ENCODE results near the gene RAB8A.
A peak's percentile ranks its signal among the peaks of the same experiment; 100 is the strongest.

RAB8A gene

DNA sequence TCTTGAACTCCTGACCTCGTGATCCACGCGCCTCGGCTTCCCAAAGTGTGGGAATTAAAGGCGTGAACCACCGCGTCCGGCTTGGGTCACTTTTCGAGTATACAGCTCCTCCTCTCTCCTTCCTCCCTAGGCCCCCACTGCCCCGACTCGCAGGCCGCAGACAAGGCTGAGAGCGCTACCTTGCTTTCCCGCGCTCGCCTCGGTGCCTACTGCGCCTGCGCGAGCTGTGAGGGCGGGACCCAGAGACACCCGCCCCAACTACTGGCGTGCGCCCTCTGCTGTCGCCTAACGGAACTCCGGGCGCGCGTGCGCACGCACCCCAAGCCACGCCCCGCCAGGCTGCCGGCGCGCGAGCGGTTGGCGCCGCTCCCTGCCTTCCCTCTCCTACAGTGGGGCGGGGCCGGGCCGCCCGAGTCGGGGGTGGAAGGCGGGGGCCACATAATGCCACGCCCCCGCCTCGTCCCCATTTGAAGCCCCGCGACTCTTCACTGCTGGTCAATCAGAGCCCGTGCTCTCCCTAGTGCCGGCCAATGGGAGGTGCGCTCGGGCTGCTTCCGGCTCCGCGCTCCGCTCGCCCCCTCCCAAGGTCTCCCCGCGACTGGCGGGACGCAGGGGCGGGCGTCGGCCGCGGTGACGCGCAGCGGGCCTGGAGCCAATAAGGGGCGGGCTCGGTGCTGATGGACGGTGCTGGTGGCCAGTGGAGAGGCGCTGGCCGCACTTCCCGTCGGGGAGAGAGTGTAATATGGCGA lies at the start of gene RAB8A:
Gene RAB8A (plus strand): TSS at position 730 of the 749 bp plus-strand sequence. CDS start 13 bp downstream, at position 743.
- DNase-seq (ENCODE audit: low read depth in 2 of 2, low spot score in 1 of 2): peak; percentile 96 to 98

- DNase-seq (ENCODE audit: low read depth in 2 of 2, low spot score in 1 of 2): no peak
These were observed 49.7 kb upstream of the RAB8A start for GRCh38 chr19:16061943-16062342.

GRCh38 chr19:16062789-16063188 lies 48.9 kb upstream of the RAB8A start:
- DNase-seq (ENCODE audit: low read depth in 2 of 2, low spot score in 1 of 2): no peak

DNA sequence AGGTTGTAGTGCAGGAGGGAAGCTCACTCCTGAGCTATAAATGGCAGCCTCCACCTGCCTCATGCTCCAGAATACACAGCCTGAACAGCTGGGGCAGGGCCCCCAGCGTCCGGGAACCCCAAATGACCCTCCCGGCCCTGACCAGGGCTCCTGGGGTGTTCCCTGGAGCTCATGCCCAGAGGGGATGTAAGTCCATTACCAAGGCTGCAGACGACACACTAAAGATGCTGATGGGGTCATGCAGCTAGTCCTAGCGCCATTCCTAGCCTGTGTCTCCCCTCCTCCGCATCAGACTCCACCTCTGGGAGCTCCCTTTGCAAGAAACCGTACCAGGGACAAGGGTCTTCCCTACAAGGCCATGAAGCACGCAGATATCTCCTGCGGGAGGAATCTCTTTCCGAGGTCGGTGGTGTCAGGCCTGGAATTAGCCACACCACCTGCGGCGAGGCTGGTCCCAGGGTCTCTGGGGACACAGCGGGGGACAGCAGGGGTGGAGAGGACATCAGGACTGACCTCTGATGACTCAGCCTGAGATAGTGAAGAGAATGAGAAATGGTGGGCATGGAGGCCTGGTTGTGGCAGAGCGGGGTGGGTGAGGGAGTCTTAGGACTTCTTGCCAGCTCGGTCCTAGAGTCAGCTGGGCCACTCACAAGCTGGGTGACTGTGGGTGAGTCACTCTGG lies 47.3 kb upstream of the RAB8A start:
- DNase-seq (ENCODE audit: low read depth in 2 of 2, low spot score in 1 of 2): no peak

- no peak for DNase-seq (ENCODE audit: low read depth in 2 of 2, low spot score in 1 of 2)
These were observed 45.0 kb upstream of the RAB8A start for GRCh38 chr19:16066611-16067104.

DNA sequence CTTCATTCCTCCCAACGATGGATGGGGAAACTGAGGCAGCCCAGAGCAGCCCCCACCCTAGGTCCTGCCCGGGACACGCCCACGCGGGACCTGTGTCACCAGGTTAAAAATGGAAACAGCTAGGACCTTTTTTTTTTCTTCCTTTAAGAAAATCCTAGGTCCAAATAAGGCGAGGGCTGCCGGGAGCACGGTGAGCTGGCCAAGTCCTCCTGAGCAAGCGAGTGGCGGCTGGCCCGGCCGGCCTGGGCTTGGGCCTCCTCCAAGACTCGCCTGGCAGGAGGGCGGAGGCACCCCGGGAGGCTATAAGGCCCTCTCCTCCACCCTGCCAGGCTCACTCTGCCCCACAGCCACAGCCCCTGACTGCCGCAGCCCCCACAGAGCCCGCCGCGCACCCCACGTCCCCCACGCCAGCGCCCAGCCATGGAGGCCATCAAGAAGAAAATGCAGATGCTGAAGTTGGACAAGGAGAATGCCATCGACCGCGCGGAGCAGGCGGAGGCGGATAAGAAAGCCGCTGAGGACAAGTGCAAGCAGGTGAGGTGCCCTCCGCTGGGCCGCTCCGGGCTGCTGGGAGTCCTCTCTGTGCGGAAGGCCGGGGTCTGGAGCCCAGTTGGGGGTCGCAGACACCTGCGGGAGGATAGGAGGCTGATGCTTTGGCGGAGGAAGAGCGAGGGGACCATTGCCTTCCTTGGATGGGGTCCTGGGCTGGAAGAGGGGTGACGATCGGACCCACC lies 44.3 kb upstream of the RAB8A start:
- no peak for DNase-seq (ENCODE audit: low read depth in 2 of 2, low spot score in 1 of 2)

DNA sequence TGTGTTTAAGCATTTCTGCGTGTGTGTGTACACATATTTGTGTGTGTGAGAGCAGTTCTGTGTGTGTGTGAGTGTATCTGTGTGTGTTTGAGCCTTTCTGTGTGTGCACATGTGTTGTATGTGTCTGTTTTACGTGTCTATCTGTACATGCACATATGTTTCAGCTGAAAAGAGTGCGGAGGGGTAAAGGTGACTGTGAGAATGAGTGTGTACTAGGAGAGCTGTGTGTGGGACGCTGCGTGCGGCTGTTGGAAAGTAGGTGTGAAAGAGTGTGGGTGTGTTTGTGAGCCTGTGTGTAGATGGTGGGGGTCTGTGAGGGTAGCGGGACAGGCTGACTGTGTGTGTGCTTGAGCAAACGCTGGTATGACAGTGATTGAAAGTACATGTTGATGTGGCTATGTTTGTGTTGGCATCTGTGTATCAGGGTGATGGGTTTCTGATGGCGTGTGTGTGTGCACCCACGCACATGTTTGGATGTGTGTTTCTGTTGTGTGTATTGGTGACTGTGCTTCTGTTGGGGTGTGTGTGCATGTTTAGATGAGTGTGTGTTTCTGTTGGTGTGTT lies 42.9 kb upstream of the RAB8A start:
- no peak for DNase-seq (ENCODE audit: low read depth in 2 of 2, low spot score in 1 of 2)

- DNase-seq (ENCODE audit: low read depth in 2 of 2, low spot score in 1 of 2): no peak
These were observed 41.8 kb upstream of the RAB8A start for GRCh38 chr19:16069813-16070365.

GRCh38 chr19:16070366-16070990 lies 41.2 kb upstream of the RAB8A start:
- DNase-seq (ENCODE audit: low read depth in 2 of 2, low spot score in 1 of 2): peak; percentile 62 to 70

DNA sequence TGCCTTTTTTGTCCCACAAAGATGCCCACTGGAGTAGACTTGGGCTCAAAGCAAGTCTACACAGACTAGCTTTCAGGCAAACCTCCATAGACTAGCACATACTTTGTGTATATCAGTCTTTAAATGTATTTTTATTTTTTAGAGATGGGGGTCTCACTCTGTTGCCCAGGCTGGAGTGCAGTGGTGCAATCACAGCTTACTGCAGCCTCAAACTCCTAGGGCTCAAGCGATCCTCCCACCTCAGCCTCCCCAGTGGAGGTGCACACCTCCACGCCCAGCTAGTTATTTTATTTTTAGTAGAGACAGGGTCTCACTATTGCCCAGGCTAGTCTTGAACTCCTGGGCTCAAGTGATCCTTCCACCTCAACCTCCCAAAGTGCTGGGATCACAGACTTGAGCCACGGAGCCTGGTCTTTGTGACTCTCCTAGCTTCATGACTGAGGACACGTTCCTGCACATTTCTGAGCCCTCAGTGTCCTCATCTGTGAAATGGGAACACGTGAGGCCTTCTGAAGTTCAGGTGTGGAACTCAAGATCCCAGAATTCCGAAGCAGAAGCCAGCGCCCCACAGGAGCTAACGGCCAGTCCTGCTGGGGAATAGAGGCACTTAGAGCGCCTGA lies 40.5 kb upstream of the RAB8A start:
- no peak for DNase-seq (ENCODE audit: low read depth in 2 of 2, low spot score in 1 of 2)

- DNase-seq (ENCODE audit: low read depth in 2 of 2, low spot score in 1 of 2): no peak
These were observed 38.2 kb upstream of the RAB8A start for GRCh38 chr19:16073481-16073880.

DNA sequence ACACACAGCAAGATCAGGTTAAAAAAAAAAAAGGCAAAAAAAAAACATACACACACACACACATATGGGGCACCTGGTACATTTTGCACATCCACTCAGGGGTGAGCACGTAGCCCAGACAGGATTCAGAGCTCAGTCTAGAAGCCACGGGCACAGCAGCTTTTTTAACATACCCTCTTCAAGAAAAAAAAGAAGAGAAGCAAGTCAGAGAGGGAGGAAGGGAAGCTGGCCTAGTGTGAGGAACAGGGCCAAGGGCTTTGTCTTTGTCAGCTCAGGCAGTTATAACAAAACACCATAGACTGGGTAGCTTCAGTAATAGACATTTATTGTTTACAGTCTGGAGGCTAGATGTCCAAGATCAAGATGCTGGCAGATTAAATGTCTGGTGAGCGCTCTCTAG lies 37.7 kb upstream of the RAB8A start:
- no peak for DNase-seq (ENCODE audit: low read depth in 2 of 2, low spot score in 1 of 2)

DNA sequence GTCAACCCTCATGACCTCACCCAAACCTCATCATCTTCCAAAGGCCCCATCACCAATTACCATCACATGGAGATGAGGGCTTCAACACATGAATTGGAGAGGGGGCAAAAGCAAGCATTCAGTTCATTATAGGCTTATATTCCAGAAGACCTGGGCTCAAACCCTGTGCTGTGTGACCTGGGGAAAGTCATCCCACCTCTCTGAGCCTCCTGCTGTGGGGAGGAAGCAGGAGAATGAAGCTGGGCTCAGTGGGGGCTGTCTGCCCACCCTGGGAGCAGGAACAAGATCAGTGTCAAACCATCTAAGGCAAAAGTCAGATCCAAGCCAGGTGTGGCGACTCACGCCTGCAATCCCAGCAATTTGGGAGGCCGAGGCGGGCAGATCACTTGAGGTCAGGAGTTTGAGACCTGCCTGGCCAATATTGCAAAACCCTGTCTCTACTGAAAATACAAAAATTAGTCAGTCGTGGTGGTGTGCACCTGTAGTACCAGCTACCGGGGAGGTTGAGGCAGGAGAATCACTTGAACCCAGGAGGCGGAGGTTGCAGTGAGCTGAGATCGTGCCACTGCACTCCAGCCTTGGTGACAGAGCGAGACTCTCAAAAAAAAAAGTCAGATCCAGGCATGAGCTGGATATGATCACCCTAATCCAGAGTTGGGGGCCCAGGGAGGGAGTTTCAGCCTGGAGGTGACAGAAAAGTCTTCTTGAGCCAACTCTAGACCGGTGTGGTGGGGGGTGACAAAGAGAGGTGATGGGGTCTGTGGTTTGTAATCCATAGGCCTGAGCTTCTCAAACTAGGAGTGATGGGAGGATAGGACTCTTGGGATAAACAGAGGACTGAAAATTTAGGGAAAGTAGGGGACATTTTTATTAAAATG lies 37.0 kb upstream of the RAB8A start:
- no peak for DNase-seq (ENCODE audit: low read depth in 2 of 2, low spot score in 1 of 2)

DNA sequence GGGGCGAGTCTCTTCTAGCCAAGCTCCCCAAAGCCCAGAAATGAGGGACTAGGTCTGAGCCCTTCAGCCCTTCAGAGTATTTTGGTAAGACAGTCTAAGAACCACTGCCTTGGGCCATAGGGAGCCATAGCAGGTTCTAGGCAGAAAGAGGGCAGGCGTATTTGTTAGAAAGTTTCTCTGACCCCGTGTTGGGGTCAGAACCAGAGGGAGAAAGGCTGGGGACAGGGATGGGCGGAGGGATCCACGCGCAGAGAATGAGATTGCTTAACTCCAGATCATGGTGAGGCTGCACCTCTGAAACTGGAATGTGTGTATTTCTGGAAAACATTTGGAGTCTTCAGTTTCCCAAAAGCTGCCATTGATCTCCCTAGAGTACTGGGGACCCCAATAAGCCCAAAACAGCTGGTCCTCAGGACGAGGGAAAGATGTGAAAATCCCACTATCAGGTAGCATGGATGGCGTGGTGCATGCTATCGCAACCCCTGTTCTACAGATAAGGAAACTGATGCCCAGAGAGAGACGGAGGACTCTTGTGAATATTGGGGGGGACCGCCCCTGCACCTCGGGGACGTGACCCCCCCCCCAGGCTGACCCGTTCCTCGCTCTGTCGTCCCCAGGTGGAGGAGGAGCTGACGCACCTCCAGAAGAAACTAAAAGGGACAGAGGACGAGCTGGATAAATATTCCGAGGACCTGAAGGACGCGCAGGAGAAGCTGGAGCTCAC lies 36.1 kb upstream of the RAB8A start:
- no peak for DNase-seq (ENCODE audit: low read depth in 2 of 2, low spot score in 1 of 2)

- peak; percentile 54 to 61 for DNase-seq (ENCODE audit: low read depth in 2 of 2, low spot score in 1 of 2)
These were observed 35.3 kb upstream of the RAB8A start, which contains the start of gene TPM4 for GRCh38 chr19:16076154-16076957. Gene TPM4, plus strand, starts transcription at chr19:16076495. Its CDS starts 71 bp downstream, at chr19:16076566.

GRCh38 chr19:16076958-16077611 lies 34.6 kb upstream of the RAB8A start:
- no peak for DNase-seq (ENCODE audit: low read depth in 2 of 2, low spot score in 1 of 2)
